GM12891 (cell line): ENCODE measurements around the gene RAPGEF4.

ENCODE experiments used
- POLR2A ChIP-seq: IDR thresholded peaks from 2 replicates; pipeline ENCODE4 v1.6.1; 2011; ENCODE audit warnings: low read depth, low read length, control low read depth
- POLR2AphosphoS5 ChIP-seq: IDR thresholded peaks from 2 replicates; pipeline ENCODE4 v1.6.1; 2011; ENCODE audit warnings: low read depth, low read length, control low read depth
- POU2F2 ChIP-seq: IDR thresholded peaks from 2 replicates; pipeline ENCODE4 v1.6.1; 2011; ENCODE audit warnings: low read depth, mild to moderate bottlenecking, control low read depth, low read length, moderate library complexity
- SPI1 ChIP-seq: IDR thresholded peaks from 2 replicates; pipeline ENCODE4 v1.6.1; 2011; ENCODE audit warnings: low read depth, low read length, control low read depth
- TAF1 ChIP-seq: IDR thresholded peaks from 2 replicates; pipeline ENCODE4 v1.6.1; 2011; ENCODE audit warnings: low read depth, low read length, control low read depth

- no peak for TF ChIP-seq POLR2A
- no peak for TF ChIP-seq POU2F2
- no peak for TF ChIP-seq POLR2AphosphoS5
- no peak for TF ChIP-seq SPI1
- TF ChIP-seq TAF1: no peak
Observed at GRCh38 chr2:172761306-172761705, 25.7 kb downstream of the RAPGEF4 start.
